HCT116 (cell line): ENCODE results near the gene OR4F6. TPM values are rescaled to one million over a fixed set of nuclear protein-coding genes. Genes with fewer than 3 reads are reported as not detected.
"Not testable (repeated sequence)": the region's sequence is repeated elsewhere in the genome, so short reads cannot be mapped to it uniquely, and the experiment has no call there.

Experiments
- ATAC-seq: fragments of 200-7000 bp; cut with Tn5 transposase; 2 replicates; pipeline ENCODE4 v1.9.1; 2020; ENCODE audit warnings: mild to moderate bottlenecking, moderate library complexity
- BruUV-seq: library from RNA; stranded (reverse); fragments of 400-500 nt; replicated peaks from 2 replicates; lab custom pipeline; 2021; lab: Mats Ljungman, UMichigan
- CTCF ChIA-PET: fragments of 300-600 bp; sonication (Branson Sonifier 250); formaldehyde crosslinking; loops from one replicate; lab custom pipeline; 2021; ENCODE audit warnings: antibody characterized with exemption; lab: Charles Lee
- POLR2A ChIA-PET: fragments of 300-600, 350-600 bp; sonication (Branson Sonifier 250); formaldehyde crosslinking; loops from one replicate; lab custom pipeline; 2021; ENCODE audit warnings: antibody characterized with exemption; lab: Charles Lee
- RAD21 ChIA-PET, 2 experiments: fragments of 300-600 bp; sonication (Branson Sonifier 250); formaldehyde crosslinking; loops; one replicate each; lab custom pipeline; 2023; ENCODE audit warnings: low total read pairs in 2 of 2; ENCODE audit not compliant: uncharacterized antibody in 2 of 2, unreplicated experiment in 2 of 2, low non-redundant PET in 1 of 2; lab: Charles Lee
- DNase-seq: peaks from one replicate; pipeline ENCODE4 v3.0.0-alpha.2; 2010; ENCODE audit warnings: low read depth, low spot score
- H2AFZ ChIP-seq: fragments of 200-600 bp; shearing (Covaris generic), sonication (generic); 2 replicates; pipeline ENCODE4 v1.6.1; 2017; ENCODE audit warnings: low read depth, mixed run types, mixed read lengths, antibody characterized with exemption, low read length; ENCODE audit not compliant: poor library complexity, severe bottlenecking
- H3K27ac ChIP-seq: 2 replicates; pipeline ENCODE4 v1.5.1; 2012; ENCODE audit warnings: low read depth, low read length
- H3K27me3 ChIP-seq: fragments of 200-600 bp; sonication (generic); 2 replicates; pipeline ENCODE4 v1.6.1; 2016; ENCODE audit warnings: mixed run types, low read length, mixed read lengths; ENCODE audit not compliant: insufficient read depth
- H3K36me3 ChIP-seq, 2 experiments: fragments of 200-500 bp in 1 of 2; fragments of 200-600 bp in 1 of 2; sonication (Bioruptor generic) in 1 of 2; sonication (generic) in 1 of 2; 2 replicates each; pipeline versions ENCODE4 v1.5.1 to v1.6.1; 2014 to 2016; ENCODE audit warnings: low read length in 2 of 2, inconsistent platforms in 1 of 2, mixed read lengths in 1 of 2, mixed run types in 1 of 2; ENCODE audit not compliant: insufficient read depth in 2 of 2, control insufficient read depth in 1 of 2
- H3K4me1 ChIP-seq, 2 experiments: fragments of 200-600 bp in 1 of 2; sonication (generic) in 1 of 2; 2 replicates each; pipeline versions ENCODE4 v1.5.1 to v1.6.1; 2012 to 2017; ENCODE audit warnings: low read length in 2 of 2, inconsistent platforms in 1 of 2, mild to moderate bottlenecking in 1 of 2, mixed read lengths in 1 of 2, mixed run types in 1 of 2, moderate library complexity in 1 of 2; ENCODE audit not compliant: insufficient read depth in 2 of 2, control insufficient read depth in 1 of 2
- H3K4me2 ChIP-seq: fragments of 200-600 bp; sonication (generic); 2 replicates; pipeline ENCODE4 v1.6.1; 2017; ENCODE audit warnings: mixed run types, low read length, mixed read lengths
- H3K4me3 ChIP-seq, 2 experiments: fragments of 200-600 bp in 1 of 2; sonication (generic) in 1 of 2; replicated peaks in 1 of 2; 2 replicates each; pipeline ENCODE4 v1.5.1; 2011 to 2016; ENCODE audit warnings: low read length in 2 of 2, control low read depth in 1 of 2, low read depth in 1 of 2, mild to moderate bottlenecking in 1 of 2, mixed read lengths in 1 of 2, mixed run types in 1 of 2
- H3K79me2 ChIP-seq: fragments of 200-600 bp; sonication (generic); 2 replicates; pipeline ENCODE4 v1.6.1; 2017; ENCODE audit warnings: mild to moderate bottlenecking, mixed run types, low read length, moderate library complexity, mixed read lengths; ENCODE audit not compliant: insufficient read depth
- H3K9ac ChIP-seq: fragments of 200-600 bp; sonication (generic); 2 replicates; pipeline ENCODE4 v1.6.1; 2016; ENCODE audit warnings: low read length, mixed read lengths
- H3K9me2 ChIP-seq: fragments of 200-600 bp; sonication (generic), shearing (Covaris generic); 2 replicates; pipeline ENCODE4 v1.6.1; 2017; ENCODE audit warnings: mixed run types, mild to moderate bottlenecking, moderate library complexity; ENCODE audit not compliant: insufficient read depth
- H3K9me3 ChIP-seq, 2 experiments: fragments of 200-500 bp in 1 of 2; fragments of 200-600 bp in 1 of 2; sonication (Bioruptor generic) in 1 of 2; sonication (generic) in 1 of 2; 2 replicates each; pipeline ENCODE4 v1.6.1; 2014 to 2017; ENCODE audit warnings: low read length in 2 of 2, mixed read lengths in 2 of 2, inconsistent platforms in 1 of 2, low read depth in 1 of 2, mild to moderate bottlenecking in 1 of 2, mixed run types in 1 of 2, moderate library complexity in 1 of 2; ENCODE audit not compliant: control insufficient read depth in 1 of 2, insufficient read depth in 1 of 2
- H4K20me1 ChIP-seq: fragments of 200-600 bp; sonication (generic), shearing (Covaris generic); 2 replicates; pipeline ENCODE4 v1.6.1; 2017; ENCODE audit warnings: mixed run types, mild to moderate bottlenecking, moderate library complexity; ENCODE audit not compliant: insufficient read depth
- ATF3 ChIP-seq: IDR thresholded peaks from 2 replicates; pipeline ENCODE4 v1.6.1; 2012
- CEBPB ChIP-seq: IDR thresholded peaks from 2 replicates; pipeline ENCODE4 v1.6.1; 2012; ENCODE audit warnings: low read depth
- EGR1 ChIP-seq: IDR thresholded peaks from 2 replicates; pipeline ENCODE4 v1.6.1; 2012; ENCODE audit warnings: low read depth
- EZH2 ChIP-seq: fragments of 200-600 bp; sonication (generic); IDR thresholded peaks from 2 replicates; pipeline ENCODE4 v1.6.1; 2017; ENCODE audit warnings: antibody characterized with exemption, mixed run types
- EZH2phosphoT487 ChIP-seq: fragments of 200-600 bp; IDR thresholded peaks from 2 replicates; pipeline ENCODE4 v1.6.1; 2018; ENCODE audit warnings: antibody characterized with exemption, borderline replicate concordance
- FOSL1 ChIP-seq: IDR thresholded peaks from 2 replicates; pipeline ENCODE4 v1.6.1; 2012; ENCODE audit warnings: low read depth
- JUND ChIP-seq: IDR thresholded peaks from 2 replicates; pipeline ENCODE4 v1.6.1; 2012
- POLR2A ChIP-seq: IDR thresholded peaks from 2 replicates; pipeline ENCODE4 v1.7.0; 2011; ENCODE audit warnings: borderline replicate concordance; ENCODE audit not compliant: insufficient read depth, insufficient read length; ENCODE audit errors: extremely low read depth
- POLR2AphosphoS5 ChIP-seq: IDR thresholded peaks from 2 replicates; pipeline ENCODE4 v1.6.1; 2011; ENCODE audit warnings: mild to moderate bottlenecking, low read depth, low read length, moderate library complexity
- RAD21 ChIP-seq: IDR thresholded peaks from 2 replicates; pipeline ENCODE4 v1.6.1; 2012; ENCODE audit warnings: low read depth, mild to moderate bottlenecking
- SIN3A ChIP-seq: IDR thresholded peaks from 2 replicates; pipeline ENCODE4 v1.6.1; 2012; ENCODE audit warnings: low read depth
- SP1 ChIP-seq: IDR thresholded peaks from 2 replicates; pipeline ENCODE4 v1.6.1; 2012; ENCODE audit warnings: low read depth
- SRF ChIP-seq: IDR thresholded peaks from 2 replicates; pipeline ENCODE4 v1.6.1; 2012; ENCODE audit warnings: low read depth
- TCF7L2 ChIP-seq: IDR thresholded peaks from 2 replicates; pipeline ENCODE4 v1.7.0; 2011; ENCODE audit warnings: borderline replicate concordance, inconsistent platforms; ENCODE audit not compliant: insufficient read depth, insufficient read length; ENCODE audit errors: extremely low read depth
- YY1 ChIP-seq: IDR thresholded peaks from 2 replicates; pipeline ENCODE4 v1.6.1; 2011; ENCODE audit warnings: low read length, low read depth, moderate library complexity, mild to moderate bottlenecking; ENCODE audit not compliant: insufficient replicate concordance; ENCODE audit errors: extremely low read depth
- ZFX ChIP-seq: fragments of 450-650 bp; IDR thresholded peaks from 2 replicates; pipeline ENCODE4 v1.6.1; 2017
- intact Hi-C: fragments of 100-400 bp; cut with micrococcal nuclease; formaldehyde crosslinking; loops from 2 replicates; pipeline ENCODE4 v1.10.0; 2022
- total RNA-seq: library from RNA; stranded (reverse); gene quantifications from one replicate; pipeline ENCODE4 v1.2.1, GENCODE V29; 2021; ENCODE audit not compliant: unreplicated experiment

Gene OR4F6
- total RNA-seq, 1 experiment from 2014 or later = not detected

- no peaks in the 10 kb centered on the region for H3K36me3 ChIP-seq
- H3K79me2 ChIP-seq = no peaks in the 10 kb centered on the region
- intact Hi-C loops = no loop called here
- no peaks in the 10 kb centered on the region for H3K9me3 ChIP-seq
- POLR2A ChIA-PET = no interaction called here
- H3K27ac ChIP-seq = no peak overlapping the region
- peaks cover 10% of the 10 kb centered on the region; the same call in 1 of the 2 replicates for H3K27me3 ChIP-seq
- TF ChIP-seq CEBPB (no peak), FOSL1 (no peak), ATF3 (no peak), YY1 (no peak), POLR2A (no peak), ZFX (no peak), SRF (no peak), JUND (no peak), POLR2AphosphoS5 (no peak), EZH2phosphoT487 (no peak), EGR1 (no peak), SIN3A (no peak), EZH2 (no peak), TCF7L2 (no peak), SP1 (no peak), RAD21 (no peak)
- no peaks in the 10 kb centered on the region for H4K20me1 ChIP-seq
- no peak overlapping the region for H3K4me3 ChIP-seq
- BruUV-seq = no TSS peak
- no peaks in the 10 kb centered on the region for H3K4me1 ChIP-seq
- CTCF ChIA-PET = no interaction called here
- H3K9ac ChIP-seq = no peak overlapping the region
- no peak for ATAC-seq
- DNase-seq = no peak
- RAD21 ChIA-PET = no interaction called here
- H3K4me2 ChIP-seq = no peak overlapping the region
- H2AFZ ChIP-seq = no peak overlapping the region
- no peaks in the 10 kb centered on the region for H3K9me2 ChIP-seq
These were observed 18.7 kb upstream of the OR4F6 start for GRCh38 chr15:101784644-101785043.

GRCh38 chr15:101786422-101786821 lies 16.9 kb upstream of the OR4F6 start:
- H4K20me1 ChIP-seq, H3K4me1 ChIP-seq, H3K9me3 ChIP-seq, ATAC-seq, RAD21 ChIA-PET, DNase-seq, H3K27ac ChIP-seq, intact Hi-C loops, H3K9me2 ChIP-seq, H2AFZ ChIP-seq, CTCF ChIA-PET, H3K9ac ChIP-seq, H3K4me2 ChIP-seq, POLR2A ChIA-PET, H3K4me3 ChIP-seq, BruUV-seq, H3K36me3 ChIP-seq, H3K79me2 ChIP-seq: not testable (repeated sequence)
- peaks cover 13% of the 10 kb centered on the region; the same call in 1 of the 2 replicates for H3K27me3 ChIP-seq

- H3K9ac ChIP-seq, H3K4me1 ChIP-seq, H3K9me3 ChIP-seq, H3K4me3 ChIP-seq, H3K4me2 ChIP-seq, POLR2A ChIA-PET, H3K36me3 ChIP-seq, H4K20me1 ChIP-seq, DNase-seq, H3K27ac ChIP-seq, CTCF ChIA-PET, H3K9me2 ChIP-seq, ATAC-seq, H2AFZ ChIP-seq, BruUV-seq, H3K79me2 ChIP-seq, RAD21 ChIA-PET, intact Hi-C loops: not testable (repeated sequence)
- H3K27me3 ChIP-seq = peaks cover 13% of the 10 kb centered on the region; the same call in 1 of the 2 replicates
These were observed 15.3 kb upstream of the OR4F6 start for GRCh38 chr15:101788001-101788400.
